ENCODE measurements around the gene SCAF8. TPM values are rescaled to one million over a fixed set of nuclear protein-coding genes. Genes with fewer than 3 reads are reported as not detected.

The SCAF8 gene
- total and polyA plus RNA-seq, 2 of the 8 experiments (the other 6 are each of a cell fraction or from before 2014, with no cell fraction given): 20.3 to 46.3 TPM

GRCh38 chr6:154861825-154862224 lies 128.6 kb downstream of the SCAF8 start:
- Histone ChIP-seq H2AK5ac (ENCODE audit: low read depth, low read length) (no peak overlapping the region), H2BK12ac (ENCODE audit: low read depth, low read length) (no peak overlapping the region), H2BK15ac (ENCODE audit: low read length) (no peak overlapping the region), H3K36me3 (ENCODE audit: control insufficient read depth in 2 of 4, insufficient read depth in 4 of 4, low read length in 3 of 4) (no peaks in the 10 kb centered on the region; a peak in 1 of 8 replicates), H3K4me3 (ENCODE audit: extremely low read depth in 1 of 4, insufficient read depth in 2 of 4, low read depth in 3 of 4, low read length in 4 of 4) (no peak overlapping the region), H3K18ac (ENCODE audit: extremely low read depth, low read length) (no peak overlapping the region), H3K23ac (ENCODE audit: insufficient read length) (no peak overlapping the region), H3K27ac (ENCODE audit: low read depth, low read length) (no peak overlapping the region), H3K79me1 (ENCODE audit: low read depth, low read length) (no peaks in the 10 kb centered on the region; the same call in 1 of the 2 replicates), H4K91ac (replicated peaks; ENCODE audit: insufficient read length, low read length) (no peak overlapping the region), H3K27me3 (replicated peaks in 1 of 4; ENCODE audit: control insufficient read depth in 3 of 4, extremely low read depth in 1 of 4, insufficient read depth in 3 of 4, low read length in 3 of 4) (no peaks in the 10 kb centered on the region), H3K9me3 (ENCODE audit: insufficient read depth in 2 of 2, low read depth in 1 of 2, low read length in 1 of 2) (no peaks in the 10 kb centered on the region), H3K4ac (replicated peaks; ENCODE audit: insufficient read length, low read depth, low read length) (no peak overlapping the region), H3K4me2 (ENCODE audit: insufficient read depth in 1 of 2, low read depth in 2 of 2, low read length in 2 of 2) (no peak overlapping the region), H3K14ac (ENCODE audit: insufficient read length) (no peak overlapping the region), H4K5ac (ENCODE audit: insufficient read length, low read depth, low read length) (no peak overlapping the region), H4K8ac (ENCODE audit: extremely low read depth, insufficient read depth, low read length) (no peak overlapping the region), H2BK20ac (ENCODE audit: low read length) (no peak overlapping the region), H2AFZ (ENCODE audit: low read length) (no peak overlapping the region), H2BK120ac (replicated peaks; ENCODE audit: low read depth, low read length) (no peak overlapping the region), H2BK5ac (ENCODE audit: low read depth, low read length) (no peak overlapping the region), H3K4me1 (replicated peaks in 1 of 4; ENCODE audit: control insufficient read depth in 3 of 4, insufficient read depth in 4 of 4, low read length in 3 of 4) (peaks cover 0 to 3% (median 0%) of the 10 kb centered on the region in 4 experiments; a peak in 1 of 7 replicates), H3K56ac (replicated peaks; ENCODE audit: insufficient read length, low read depth, low read length) (no peak overlapping the region), H3K23me2 (ENCODE audit: low read depth, low read length) (no peaks in the 10 kb centered on the region), H3K79me2 (ENCODE audit: control insufficient read depth in 1 of 2, insufficient read depth in 2 of 2, low read length in 2 of 2) (0 out of 4 replicates have a peak, but pooled peaks cover 0 to 2% of the 10 kb centered on the region in 2 experiments), H4K20me1 (replicated peaks in 1 of 2; ENCODE audit: control insufficient read depth in 1 of 2, insufficient read depth in 2 of 2, low read length in 2 of 2) (no peaks in the 10 kb centered on the region), H3K9ac (replicated peaks in 1 of 4; ENCODE audit: extremely low read depth in 1 of 4, low read depth in 3 of 4, low read length in 3 of 4) (no peak overlapping the region)
- DNase-seq (ENCODE audit: low read depth in 1 of 2, low spot score in 2 of 2): no peak
- 92% methylated on average over 1 of the region's 1 CpG; no CpG with 5 or more reads in 1 of the 2 experiments for WGBS, 2 experiments (ENCODE audit: extremely low coverage in 1 of 2, insufficient coverage in 1 of 2, insufficient read length in 1 of 2, insufficient replicate concordance in 2 of 2, low coverage in 1 of 2, low lambda C conversion rate in 2 of 2, missing lambda C conversion rate in 1 of 2)
- CTCF ChIA-PET (ENCODE audit: partially characterized antibody): interaction anchor here (0.6 to 1.3 kb wide), 3 partner anchors 66 to 634 kb away, joined by 3 to 4 read pairs (median 3); no protein-coding TSS in a partner anchor
- POLR2A ChIA-PET (ENCODE audit: partially characterized antibody): interaction anchor here (1.6 kb wide), 1 partner anchor 9 kb away, joined by 4 read pairs; no protein-coding TSS in a partner anchor
- FAIRE-seq: no peak
- TF ChIP-seq TCF12 (IDR thresholded peaks at IDR 0.05; ENCODE audit: low read depth, low read length) (no peak), RAD21 (IDR thresholded peaks at IDR 0.05 in 1 of 2, conservative IDR thresholded peaks at IDR 0.05 in 1 of 2; ENCODE audit: low read depth in 2 of 2, low read length in 2 of 2) (no peak), ATF3 (IDR thresholded peaks at IDR 0.05; ENCODE audit: insufficient read depth, low read depth, low read length) (no peak), EZH2 (IDR thresholded peaks at IDR 0.05; ENCODE audit: low read depth, low read length, severe bottlenecking) (no peak), YY1 (IDR thresholded peaks at IDR 0.05; ENCODE audit: low read depth, low read length) (no peak), MAFK (IDR thresholded peaks at IDR 0.05; ENCODE audit: low read depth, low read length) (no peak), CTCF (IDR thresholded peaks at IDR 0.05; ENCODE audit: control extremely low read depth in 1 of 3, insufficient read depth in 1 of 3, low read depth in 1 of 3, low read length in 3 of 3) (no peak), TEAD4 (IDR thresholded peaks at IDR 0.05; ENCODE audit: low read depth, low read length) (no peak), CBX8 (IDR thresholded peaks at IDR 0.05; ENCODE audit: borderline replicate concordance, low read depth, low read length) (no peak), JUND (IDR thresholded peaks at IDR 0.05; ENCODE audit: low read length) (no peak), SIRT6 (IDR thresholded peaks at IDR 0.05; ENCODE audit: low read length) (no peak)
